K562 (cell line): ENCODE data around the gene SCUBE2. TPM values are rescaled to one million over a fixed set of nuclear protein-coding genes. Genes with fewer than 3 reads are reported as not detected.

Experiments
- ARID2 ChIP-seq: fragments of 450-650 bp; IDR thresholded peaks from 2 replicates; pipeline ENCODE4 v1.6.1; 2017; ENCODE audit warnings: antibody characterized with exemption, mild to moderate bottlenecking
- ATF4 ChIP-seq: fragments of 450-650 bp; formaldehyde crosslinking; IDR thresholded peaks from 2 replicates; pipeline ENCODE4 v1.4.0; 2022; ENCODE audit warnings: mild to moderate bottlenecking, moderate library complexity
- BACH1 ChIP-seq: fragments of 200-800 bp; sonication (Bioruptor generic); IDR thresholded peaks from 2 replicates; pipeline ENCODE4 v1.6.1; 2016; ENCODE audit warnings: missing genetic modification characterization, missing compliant biosample characterization
- BRF1 ChIP-seq: IDR thresholded peaks from 3 replicates; pipeline ENCODE4 v1.6.1; 2011; ENCODE audit warnings: borderline replicate concordance, mild to moderate bottlenecking; ENCODE audit not compliant: insufficient read length; ENCODE audit errors: extremely low read depth
- CEBPB ChIP-seq: fragments of 450-650 bp; IDR thresholded peaks from 2 replicates; pipeline ENCODE4 v1.6.1; 2016; ENCODE audit warnings: missing genetic modification characterization, missing compliant biosample characterization
- DMBX1 ChIP-seq: fragments of 250-450 bp; sonication (Bioruptor Pico); IDR thresholded peaks from 2 replicates; pipeline ENCODE4 v1.8.0; 2022; ENCODE audit warnings: inconsistent platforms, mild to moderate bottlenecking, moderate library complexity, borderline replicate concordance
- HMBOX1 ChIP-seq: sonication (generic); IDR thresholded peaks from 2 replicates; pipeline ENCODE4 v1.6.1; 2016
- KDM1A ChIP-seq, 2 experiments: fragments of 450-650 bp; IDR thresholded peaks; 2 replicates each; pipeline ENCODE4 v1.6.1; 2016; ENCODE audit warnings: mild to moderate bottlenecking in 2 of 2
- MAFF ChIP-seq: IDR thresholded peaks from 2 replicates; pipeline ENCODE4 v1.6.1; 2012; ENCODE audit warnings: low read length, improper control_type of control experiment
- MECOM ChIP-seq: fragments of 250-450 bp; sonication (Bioruptor Pico); IDR thresholded peaks from 2 replicates; pipeline ENCODE4 v1.8.0; 2022; ENCODE audit warnings: inconsistent platforms
- NR2C1 ChIP-seq, 2 experiments: fragments of 450-650 bp; IDR thresholded peaks; 2 replicates each; pipeline ENCODE4 v1.6.1; 2017; ENCODE audit warnings: mild to moderate bottlenecking in 2 of 2, antibody characterized with exemption in 1 of 2, inconsistent platforms in 1 of 2, missing compliant biosample characterization in 1 of 2, missing genetic modification characterization in 1 of 2
- PHF8 ChIP-seq: fragments of 200-600 bp; sonication (generic); IDR thresholded peaks from 2 replicates; pipeline ENCODE4 v1.6.1; 2012; ENCODE audit warnings: mixed run types, mild to moderate bottlenecking, inconsistent platforms, low read length, moderate library complexity, borderline replicate concordance
- POLR2AphosphoS5 ChIP-seq: IDR thresholded peaks from 2 replicates; pipeline ENCODE4 v1.6.1; 2011; ENCODE audit warnings: mild to moderate bottlenecking, low read depth, low read length, moderate library complexity; ENCODE audit not compliant: control insufficient read depth, insufficient read depth
- RAD51 ChIP-seq: fragments of 450-650 bp; IDR thresholded peaks from 2 replicates; pipeline ENCODE4 v1.7.1; 2016; ENCODE audit warnings: low read depth, mild to moderate bottlenecking, borderline replicate concordance
- SAFB2 ChIP-seq: fragments of 200-400 bp; formaldehyde crosslinking; IDR thresholded peaks from 2 replicates; pipeline ENCODE4 v1.6.1; 2018; ENCODE audit warnings: borderline replicate concordance, low read length, low read depth, moderate library complexity; ENCODE audit not compliant: severe bottlenecking
- SMAD4 ChIP-seq: fragments of 250-450 bp; sonication (Bioruptor Pico); conservative IDR thresholded peaks from 2 replicates; pipeline ENCODE4 v1.8.0; 2021; ENCODE audit warnings: inconsistent platforms, mild to moderate bottlenecking, moderate library complexity
- SREBF2 ChIP-seq: sonication (generic); formaldehyde crosslinking; IDR thresholded peaks from 2 replicates; pipeline ENCODE4 v1.4.0; 2020; ENCODE audit warnings: mild to moderate bottlenecking, missing genetic modification reagents
- SUPT5H ChIP-seq: fragments of 450-650 bp; IDR thresholded peaks from 2 replicates; pipeline ENCODE4 v1.6.1; 2016
- TAF15 ChIP-seq: fragments of 200-400 bp; formaldehyde crosslinking; IDR thresholded peaks from 2 replicates; pipeline ENCODE4 v1.6.1; 2017; ENCODE audit warnings: mild to moderate bottlenecking, low read depth, low read length, moderate library complexity
- ZFP36 ChIP-seq: fragments of 150-350 bp; IDR thresholded peaks from 2 replicates; pipeline ENCODE4 v1.6.1; 2018; ENCODE audit warnings: low read length, low read depth; ENCODE audit not compliant: partially characterized antibody
- ZNF134 ChIP-seq: fragments of 250-450 bp; sonication (Bioruptor Pico); conservative IDR thresholded peaks from 2 replicates; pipeline ENCODE4 v1.4.0; 2020
- ZNF347 ChIP-seq: fragments of 450-650 bp; formaldehyde crosslinking; IDR thresholded peaks from 2 replicates; pipeline ENCODE4 v1.4.0; 2020; ENCODE audit warnings: low read depth, mild to moderate bottlenecking, moderate library complexity
- ZNF655 ChIP-seq: fragments of 250-450 bp; sonication (Bioruptor Pico); IDR thresholded peaks from 2 replicates; pipeline ENCODE4 v1.5.0; 2021
- ZNF766 ChIP-seq: fragments of 200-800 bp; sonication (Bioruptor generic); conservative IDR thresholded peaks from 2 replicates; pipeline ENCODE4 v1.6.1; 2016; ENCODE audit warnings: missing genetic modification characterization, missing compliant biosample characterization
- ZNF778 ChIP-seq: fragments of 450-650 bp; formaldehyde crosslinking; IDR thresholded peaks from 2 replicates; pipeline ENCODE4 v1.4.0; 2020; ENCODE audit warnings: mild to moderate bottlenecking, moderate library complexity
- polyA plus RNA-seq, 8 experiments: library from polyadenylated mRNA; depleted of rRNA in 4 of 8; stranded (reverse) in 5 of 8; unstranded in 3 of 8; fragments of >200 nt; fragmentation: Nextera tagmentation in 2 of 8; fragmentation: Illumina TruSeq in 1 of 8; extraction: Ambion mirVana in 2 of 8; extraction: Trizol in 1 of 8; gene quantifications; 2 replicates each; pipeline versions ENCODE4 v1.2.1 to v1.2.3, GENCODE V29; 2011 to 2014; ENCODE audit warnings: inconsistent platforms in 1 of 8, missing spikeins in 1 of 8
- total RNA-seq, 7 experiments: library from RNA; depleted of rRNA in 6 of 7; stranded (reverse); fragments of >200 nt in 6 of 7; fragmentation: Illumina TruSeq in 2 of 7; extraction: Trizol in 2 of 7; gene quantifications; 2 replicates each; pipeline versions ENCODE4 v1.2.1 to v1.2.3, GENCODE V29; 2011 to 2021; ENCODE audit warnings: low replicate concordance in 1 of 7
- TF ChIP-seq, protein P1 (sequence below): sonication (generic); formaldehyde crosslinking; IDR thresholded peaks from 2 replicates; pipeline ENCODE4 v1.8.1; 2023; ENCODE audit warnings: mild to moderate bottlenecking, missing genetic modification reagents, moderate library complexity

The SCUBE2 gene
- total and polyA plus RNA-seq, 9 of the 15 experiments (the other 6 are each of a cell fraction or from before 2014, with no cell fraction given): 0.06 to 0.40 (median 0.07) TPM; not detected in 6

- TF ChIP-seq DMBX1 (CRISPR knock-in tag) (0 out of 2 replicates have a peak, but pooled peaks have one; percentile 15), ARID2 (no peak), MAFF (no peak), SAFB2 (no peak), TAF15 (no peak), MECOM (CRISPR knock-in tag) (no peak), ZNF766 (CRISPR knock-in tag) (no peak), ZFP36 (no peak), SMAD4 (peak; percentile 55), ZNF778 (no peak), ZNF134 (CRISPR knock-in tag) (0 out of 2 replicates have a peak, but pooled peaks have one; percentile 14), POLR2AphosphoS5 (peak; percentile 79), BACH1 (tag) (no peak), BRF1 (no peak), SREBF2 (CRISPR knock-in tag) (no peak), NR2C1 (IDR thresholded peaks at IDR 0.05) (no peak), NR2C1 (tag; IDR thresholded peaks at IDR 0.05) (no peak), ZNF347 (CRISPR knock-in tag) (no peak), RAD51 (no peak), PHF8 (peak; percentile 63; the same call in 1 of the 2 replicates), KDM1A (IDR thresholded peaks at IDR 0.05) (no peak), CEBPB (tag) (no peak), ATF4 (no peak), ZNF655 (CRISPR knock-in tag) (no peak), SUPT5H (peak; percentile 77), HMBOX1 (no peak)
- TF ChIP-seq, protein P1, sequence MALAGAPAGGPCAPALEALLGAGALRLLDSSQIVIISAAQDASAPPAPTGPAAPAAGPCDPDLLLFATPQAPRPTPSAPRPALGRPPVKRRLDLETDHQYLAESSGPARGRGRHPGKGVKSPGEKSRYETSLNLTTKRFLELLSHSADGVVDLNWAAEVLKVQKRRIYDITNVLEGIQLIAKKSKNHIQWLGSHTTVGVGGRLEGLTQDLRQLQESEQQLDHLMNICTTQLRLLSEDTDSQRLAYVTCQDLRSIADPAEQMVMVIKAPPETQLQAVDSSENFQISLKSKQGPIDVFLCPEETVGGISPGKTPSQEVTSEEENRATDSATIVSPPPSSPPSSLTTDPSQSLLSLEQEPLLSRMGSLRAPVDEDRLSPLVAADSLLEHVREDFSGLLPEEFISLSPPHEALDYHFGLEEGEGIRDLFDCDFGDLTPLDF (CRISPR knock-in tag): peak; percentile 78
Measured at GRCh38 chr11:9003573-9004182, 87.7 kb downstream of the SCUBE2 start, which contains the start of gene NRIP3 (continued).
